NCI-H226 (cell line): ENCODE results near the gene PEAR1.

ENCODE experiments used
- DNase-seq: peaks from one replicate; pipeline ENCODE4 v3.0.0-alpha.2; 2015

The PEAR1 gene

GRCh38 chr1:156860628-156861423, 32.7 kb upstream of the PEAR1 start, which contains the start of gene NTRK1:
Gene NTRK1, plus strand, starts transcription at chr1:156860865. Its CDS starts 70 bp downstream, at chr1:156860935.
- DNase-seq = peak; percentile 46

GRCh38 chr1:156862584-156862983, 30.9 kb upstream of the PEAR1 start:
- DNase-seq = no peak

- DNase-seq = no peak
These were observed 30.4 kb upstream of the PEAR1 start for GRCh38 chr1:156862997-156863599.

GRCh38 chr1:156863631-156864030, 29.9 kb upstream of the PEAR1 start:
- DNase-seq = no peak

- no peak for DNase-seq
These were observed 28.7 kb upstream of the PEAR1 start for GRCh38 chr1:156864796-156865195.

- no peak for DNase-seq
These were observed 28.3 kb upstream of the PEAR1 start for GRCh38 chr1:156865258-156865657.

- no peak for DNase-seq
These were observed 27.7 kb upstream of the PEAR1 start for GRCh38 chr1:156865865-156866248.

GRCh38 chr1:156866249-156866909, 27.1 kb upstream of the PEAR1 start:
- DNase-seq = no peak

- DNase-seq = no peak
These were observed 25.2 kb upstream of the PEAR1 start for GRCh38 chr1:156868341-156868740.

GRCh38 chr1:156869455-156869854, 24.1 kb upstream of the PEAR1 start:
- DNase-seq = no peak

GRCh38 chr1:156873659-156874058, 19.9 kb upstream of the PEAR1 start:
- no peak for DNase-seq

- no peak for DNase-seq
These were observed 19.4 kb upstream of the PEAR1 start for GRCh38 chr1:156874142-156874541.

- no peak for DNase-seq
These were observed 18.8 kb upstream of the PEAR1 start for GRCh38 chr1:156874572-156875340.

GRCh38 chr1:156875341-156875615, 18.2 kb upstream of the PEAR1 start:
- DNase-seq = no peak

GRCh38 chr1:156876281-156876680, 17.2 kb upstream of the PEAR1 start:
- no peak for DNase-seq

GRCh38 chr1:156877433-156878170, 15.9 kb upstream of the PEAR1 start:
- no peak for DNase-seq

GRCh38 chr1:156879876-156880275, 13.6 kb upstream of the PEAR1 start:
- DNase-seq = no peak

GRCh38 chr1:156880473-156880872, 13.0 kb upstream of the PEAR1 start:
- no peak for DNase-seq

GRCh38 chr1:156881101-156881500, 12.4 kb upstream of the PEAR1 start:
- no peak for DNase-seq

GRCh38 chr1:156881663-156882062, 11.9 kb upstream of the PEAR1 start:
- no peak for DNase-seq

- no peak for DNase-seq
These were observed 11.0 kb upstream of the PEAR1 start for GRCh38 chr1:156882543-156882942.

- DNase-seq = no peak
These were observed 9.6 kb upstream of the PEAR1 start for GRCh38 chr1:156883919-156884318.
